ENCODE data around the gene SP3. TPM values are rescaled to one million over a fixed set of nuclear protein-coding genes. Genes with fewer than 3 reads are reported as not detected.
"Not testable (repeated sequence)": the region's sequence is repeated elsewhere in the genome, so short reads cannot be mapped to it uniquely, and the experiment has no call there.

Gene SP3
- total RNA-seq, 2 donors from 2014 or later = 70.2 to 73.6 TPM

GRCh38 chr2:173914055-173914927 is 50.9 kb downstream of the SP3 start:
- intact Hi-C loops (cut with DNase I) = no loop called here
- DNase-seq (ENCODE audit: low spot score) = no peak

DNA sequence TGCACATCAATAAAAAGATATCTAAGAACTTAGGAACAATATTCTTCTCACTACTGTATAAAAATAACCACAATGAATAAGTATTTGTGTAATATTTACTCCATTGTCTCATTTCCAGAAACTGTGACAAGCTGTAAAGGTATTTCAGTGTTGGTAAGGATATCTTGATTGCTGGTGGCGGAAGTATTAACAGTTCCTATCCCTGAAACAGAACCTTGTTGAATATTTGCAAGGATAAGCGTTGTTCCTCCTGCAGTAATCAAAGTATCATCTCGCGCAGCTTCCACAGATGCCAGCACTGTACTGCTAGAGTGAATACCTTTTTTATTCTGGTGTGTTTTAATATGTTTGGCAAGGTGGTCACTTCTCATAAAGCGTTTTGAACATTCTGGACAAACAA is 55.3 kb downstream of the SP3 start:
- intact Hi-C loops (cut with DNase I) = no loop called here
- DNase-seq (ENCODE audit: low spot score) = no peak

- intact Hi-C loops (cut with DNase I) = no loop called here
- DNase-seq (ENCODE audit: low spot score) = no peak
Observed at GRCh38 chr2:173906626-173907025, 58.5 kb downstream of the SP3 start.

DNA sequence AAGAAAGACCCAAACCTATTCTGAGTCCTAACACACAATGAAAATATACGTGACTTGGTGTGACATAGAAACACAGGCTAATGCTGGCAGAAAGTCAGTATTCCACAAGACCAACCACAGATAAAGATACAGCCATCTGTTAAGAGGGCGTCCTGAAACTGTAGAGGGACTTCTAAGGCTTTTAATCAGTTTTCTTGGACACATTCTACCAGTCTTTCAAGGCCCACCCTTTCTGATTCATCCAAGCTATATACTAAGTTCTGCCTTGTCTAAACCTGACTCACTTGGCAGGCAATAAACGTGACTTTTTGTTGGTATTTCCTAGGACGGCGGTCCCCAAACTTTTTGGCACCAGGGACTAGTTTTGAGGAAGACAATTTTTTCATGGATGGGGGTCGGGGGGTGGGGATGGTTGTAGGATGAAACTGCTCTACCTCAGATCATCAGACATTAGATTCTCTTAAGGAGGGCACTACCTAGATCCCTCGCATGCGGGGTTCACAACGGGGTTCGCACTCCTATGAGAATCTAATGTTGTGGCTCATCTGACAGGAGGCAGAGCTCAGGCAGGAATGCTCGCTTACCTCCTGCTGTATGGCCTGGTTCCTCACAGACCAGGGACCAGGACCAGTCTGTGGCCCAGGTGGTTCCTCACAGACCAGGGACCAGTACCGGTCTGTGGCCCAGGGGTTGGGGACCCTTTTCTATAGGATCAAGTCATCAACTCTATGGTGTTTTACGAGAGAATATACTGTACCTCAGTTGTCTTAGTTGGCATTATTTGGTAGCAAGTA is 61.4 kb downstream of the SP3 start:
- intact Hi-C loops (cut with DNase I) = no loop called here
- no peak for DNase-seq (ENCODE audit: low spot score)

GRCh38 chr2:173898996-173899395 is 66.2 kb downstream of the SP3 start:
- intact Hi-C loops (cut with DNase I) = no loop called here
- DNase-seq (ENCODE audit: low spot score) = no peak

DNA sequence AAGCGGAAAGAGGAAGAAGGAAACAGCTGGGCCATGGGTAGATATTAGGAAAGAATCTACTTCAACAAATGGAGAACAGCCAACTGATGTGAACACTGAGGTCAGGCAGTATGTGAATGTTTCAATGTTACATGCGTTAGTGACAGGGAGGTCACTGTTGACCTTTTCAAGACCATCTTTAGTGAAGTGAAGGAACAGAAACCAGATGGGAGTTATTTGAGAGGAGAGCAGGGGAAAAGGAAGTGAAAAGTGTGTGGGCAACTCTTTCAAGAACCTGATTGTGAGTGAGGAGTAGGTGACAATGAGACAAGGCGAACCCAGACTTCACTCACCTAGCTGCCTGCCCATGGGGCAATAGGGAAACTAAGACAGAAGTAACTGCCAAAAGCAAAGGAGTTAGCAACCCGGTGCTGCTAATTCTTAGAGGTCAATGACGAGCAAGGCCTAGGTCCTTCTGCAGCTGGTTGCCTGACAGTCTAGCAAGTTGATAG is 67.0 kb downstream of the SP3 start:
- intact Hi-C loops (cut with DNase I) = no loop called here
- no peak for DNase-seq (ENCODE audit: low spot score)

GRCh38 chr2:173896755-173897154 is 68.4 kb downstream of the SP3 start:
- intact Hi-C loops (cut with DNase I) = no loop called here
- DNase-seq (ENCODE audit: low spot score) = no peak

DNA sequence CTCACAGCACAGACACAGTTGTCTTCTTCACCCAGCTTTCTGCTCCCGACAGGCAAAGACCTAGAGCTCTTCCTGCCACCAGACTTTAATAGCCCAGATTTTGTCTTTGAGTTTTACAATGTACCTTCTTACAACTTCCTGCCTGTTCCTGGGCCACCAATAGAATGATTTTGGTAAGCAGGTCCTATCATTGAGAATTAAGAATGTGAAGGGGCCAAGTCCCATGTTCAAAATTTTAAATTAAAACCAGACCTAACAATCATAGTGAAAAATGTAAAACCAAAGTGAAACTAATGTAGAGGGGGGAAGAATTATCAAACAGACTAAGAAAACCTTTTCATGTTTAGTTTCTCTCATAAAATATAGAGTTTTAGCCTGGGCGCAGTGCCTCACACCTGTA is 72.8 kb downstream of the SP3 start:
- intact Hi-C loops (cut with DNase I) = no loop called here
- DNase-seq (ENCODE audit: low spot score) = no peak

DNA sequence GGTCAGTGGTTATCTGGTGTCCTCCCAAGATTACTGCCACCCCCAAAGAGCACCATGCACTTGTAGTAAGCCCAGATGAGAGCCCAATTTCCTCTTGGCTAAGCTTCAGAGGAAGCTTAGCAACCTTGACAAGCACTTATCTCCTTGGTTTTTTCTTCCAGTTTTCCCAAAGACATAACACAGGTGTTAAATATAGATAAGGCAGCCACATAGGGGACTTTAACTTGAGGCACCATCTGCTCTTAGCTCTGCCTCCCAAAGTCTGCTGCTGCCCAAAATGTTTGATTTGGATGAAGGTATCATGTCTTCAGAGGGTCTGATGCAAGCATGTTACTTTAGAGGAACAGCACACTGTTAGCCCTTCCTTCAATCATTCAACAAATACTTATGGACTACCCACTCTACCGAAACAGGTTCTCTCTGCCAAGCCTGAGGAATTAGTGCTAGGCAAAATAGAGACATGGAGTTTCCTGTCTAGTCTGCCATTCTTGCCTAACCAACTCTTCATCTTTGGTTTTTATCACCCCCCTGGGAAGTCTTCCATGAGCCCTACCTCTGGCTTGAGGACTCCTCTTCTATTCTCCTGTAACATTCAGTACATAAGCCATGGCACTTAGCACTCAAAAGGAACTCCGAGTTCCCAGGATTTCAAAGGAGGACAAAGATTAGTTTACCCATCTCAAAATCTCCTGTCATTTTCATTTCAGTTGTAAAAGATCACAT is 73.7 kb downstream of the SP3 start:
- no peak for DNase-seq (ENCODE audit: low spot score)
- intact Hi-C loops (cut with DNase I) = no loop called here

GRCh38 chr2:173889464-173889863 is 75.7 kb downstream of the SP3 start:
- DNase-seq (ENCODE audit: low spot score); intact Hi-C loops (cut with DNase I): not testable (repeated sequence)

GRCh38 chr2:173886613-173887012 is 78.6 kb downstream of the SP3 start:
- no peak for DNase-seq (ENCODE audit: low spot score)
- intact Hi-C loops (cut with DNase I) = no loop called here

DNA sequence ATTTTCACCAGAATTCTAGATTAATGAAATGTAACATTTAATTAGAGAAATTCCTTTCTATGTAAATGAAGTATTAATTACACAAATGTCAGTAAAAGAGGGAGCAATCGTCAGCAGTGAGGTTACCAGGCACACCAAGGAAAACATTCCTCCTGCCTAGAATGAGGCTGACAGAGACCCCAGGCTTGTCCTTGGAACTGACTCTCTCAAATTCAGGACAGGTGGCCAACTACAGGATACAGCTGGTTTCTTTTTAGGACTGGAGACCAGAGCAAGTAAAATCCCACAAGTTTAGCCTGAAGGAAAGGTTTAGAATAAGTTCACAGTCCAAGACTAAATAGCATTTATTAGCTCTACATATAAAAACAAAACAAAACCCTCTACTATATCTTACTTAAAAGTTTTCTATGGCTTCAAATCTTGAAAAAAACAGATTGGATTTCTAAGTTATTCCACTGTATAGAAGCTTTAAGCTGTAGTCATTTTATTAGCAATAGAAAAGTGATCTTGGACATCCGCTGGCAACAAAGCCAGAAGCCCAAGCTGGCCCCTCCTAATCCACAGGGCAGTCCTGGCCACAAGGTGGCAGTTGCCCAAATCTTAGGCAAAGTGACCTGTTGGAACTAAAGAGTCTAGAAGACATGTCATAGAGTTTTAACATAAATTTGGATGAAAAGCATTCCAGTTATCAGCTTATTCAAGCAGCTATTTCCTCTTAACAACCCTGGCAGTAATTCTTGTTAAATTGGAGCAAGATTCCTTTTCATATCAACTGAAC is 81.0 kb downstream of the SP3 start:
- intact Hi-C loops (cut with DNase I) = no loop called here

DNA sequence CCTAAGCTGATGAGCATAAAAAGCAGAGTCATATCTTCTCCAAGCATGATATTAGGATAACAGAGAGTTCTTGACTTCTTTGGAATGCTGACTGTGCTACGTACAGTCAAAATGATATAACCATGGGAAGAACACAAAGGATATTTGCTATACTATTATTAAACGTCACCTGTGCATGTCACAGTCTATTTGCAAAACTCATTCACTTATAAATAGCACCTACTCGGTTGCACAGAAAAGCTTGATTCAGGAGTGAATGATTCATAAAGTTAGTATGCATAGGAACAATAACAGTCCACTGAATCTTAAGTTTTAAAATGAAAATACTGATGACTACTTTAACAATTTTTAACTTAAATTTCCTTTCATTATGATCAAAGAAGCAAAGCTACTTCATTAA is 83.3 kb downstream of the SP3 start:
- no peak for DNase-seq (ENCODE audit: low spot score)
- intact Hi-C loops (cut with DNase I) = no loop called here

More for the DNA sequence above, 81.0 kb downstream of the SP3 start:
- no peak for DNase-seq (ENCODE audit: low spot score)

DNA sequence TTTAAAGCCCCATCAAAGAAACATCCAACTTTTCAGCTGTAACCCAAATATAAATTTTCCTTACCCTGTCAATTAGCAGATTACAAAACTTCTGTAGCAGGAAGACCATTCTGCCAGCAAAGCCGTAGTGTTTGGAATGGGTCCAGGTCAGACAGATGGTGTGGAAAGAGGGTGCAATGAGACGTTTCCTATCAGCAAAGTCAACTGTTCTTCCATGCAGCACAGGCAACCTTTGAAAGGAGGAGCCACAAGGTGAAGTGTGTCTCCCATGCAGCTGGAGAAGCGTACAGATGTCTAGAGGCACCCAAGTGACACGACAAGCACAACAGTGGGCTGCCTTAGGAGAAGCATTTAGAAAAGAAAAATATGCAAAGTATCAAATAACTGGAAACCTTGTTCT is 83.7 kb downstream of the SP3 start:
- intact Hi-C loops (cut with DNase I) = no loop called here
- DNase-seq (ENCODE audit: low spot score) = no peak

DNA sequence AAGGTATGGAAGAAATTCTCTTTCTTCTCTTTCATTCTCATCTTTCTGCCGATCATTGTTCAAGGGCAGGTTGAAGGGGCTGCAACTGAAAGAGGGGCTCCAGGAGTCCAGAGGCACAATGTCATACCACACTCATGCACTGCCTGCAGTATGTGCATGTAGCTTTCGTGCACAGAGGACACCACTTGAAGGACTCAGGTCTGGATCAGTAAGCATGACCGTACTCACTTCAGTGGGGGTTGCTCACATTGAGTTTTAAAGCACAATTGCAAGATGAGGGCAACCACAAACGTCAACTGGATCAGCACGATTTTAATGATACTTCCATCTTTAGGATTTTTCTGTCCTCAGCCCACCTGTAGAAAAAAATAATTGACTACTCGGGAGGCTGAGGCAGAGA is 84.6 kb downstream of the SP3 start:
- no peak for DNase-seq (ENCODE audit: low spot score)
- intact Hi-C loops (cut with DNase I) = no loop called here

DNA sequence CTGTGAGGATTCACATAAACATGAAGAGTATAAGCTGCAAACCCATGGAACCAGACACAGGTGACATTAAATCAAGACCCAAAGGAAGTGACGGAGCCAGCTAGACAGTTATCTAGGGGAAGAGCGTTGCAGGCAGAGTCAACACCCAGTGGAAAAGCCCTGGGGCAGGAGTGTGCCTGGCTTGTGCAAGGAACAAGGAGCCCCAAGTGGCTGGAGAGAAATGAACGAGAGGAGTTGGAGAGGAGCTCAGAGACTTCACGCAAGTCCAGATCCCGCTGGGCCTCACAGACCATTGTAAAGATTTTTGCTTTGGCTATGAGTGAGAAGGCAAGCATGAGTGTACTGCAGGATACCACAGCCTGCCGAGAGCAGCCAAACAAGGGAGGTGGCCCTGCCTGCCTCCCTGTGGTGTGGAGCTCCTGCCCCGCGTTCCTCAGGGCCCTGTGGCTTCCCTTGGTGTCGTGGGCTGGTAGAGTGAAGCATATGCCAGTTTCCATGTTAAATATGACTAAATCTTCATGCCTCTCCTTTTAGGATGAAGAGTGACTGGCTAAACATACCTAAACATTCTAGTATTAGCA is 88.2 kb downstream of the SP3 start:
- intact Hi-C loops (cut with DNase I) = no loop called here
- DNase-seq (ENCODE audit: low spot score) = no peak

- DNase-seq (ENCODE audit: low spot score) = no peak
- intact Hi-C loops (cut with DNase I) = no loop called here
Observed at GRCh38 chr2:173874894-173875237, 90.3 kb downstream of the SP3 start.

- no peak for DNase-seq (ENCODE audit: low spot score)
- intact Hi-C loops (cut with DNase I) = no loop called here
Observed at GRCh38 chr2:173874003-173874893, 90.9 kb downstream of the SP3 start.
